GM23248 (cell line): ENCODE data around the gene UFSP1.

Source experiments
- EZH2 ChIP-seq: fragments of 200-600 bp; sonication (generic); IDR thresholded peaks from 2 replicates; pipeline ENCODE4 v1.6.1; 2018; ENCODE audit warnings: antibody characterized with exemption, mild to moderate bottlenecking; ENCODE audit not compliant: insufficient read depth, poor library complexity, severe bottlenecking
- EZH2phosphoT487 ChIP-seq: fragments of 200-600 bp; sonication (generic); IDR thresholded peaks from 2 replicates; pipeline ENCODE4 v1.6.1; 2018; ENCODE audit warnings: antibody characterized with exemption, moderate library complexity, mild to moderate bottlenecking, low read depth; ENCODE audit not compliant: insufficient read depth

GRCh38 chr7:100893910-100894721 is 4.6 kb upstream of the UFSP1 start:
- TF ChIP-seq EZH2phosphoT487, result no peak
- no peak for TF ChIP-seq EZH2
